MCF 10A (cell line): ENCODE results near the gene IL25. TPM values are rescaled to one million over a fixed set of nuclear protein-coding genes. Genes with fewer than 3 reads are reported as not detected.

Experiments
- BruUV-seq: library from RNA; stranded (reverse); fragments of 400-500 nt; replicated peaks from 2 replicates; lab custom pipeline; 2021; lab: Mats Ljungman, UMichigan
- CTCF ChIA-PET: fragments of 300-600 bp; sonication (Branson Sonifier 250); formaldehyde crosslinking; extraction: SDS; loops from one replicate; lab custom pipeline; 2021; ENCODE audit warnings: antibody characterized with exemption, inconsistent platforms; lab: Yijun Ruan, JAX
- POLR2A ChIA-PET: fragments of 300-600, 350-650 bp; sonication (Branson Sonifier 250); formaldehyde crosslinking; extraction: SDS; loops from one replicate; lab custom pipeline; 2020; ENCODE audit warnings: antibody characterized with exemption, inconsistent platforms; lab: Yijun Ruan, JAX
- DNase-seq: peaks from one replicate; pipeline ENCODE4 v3.0.0-alpha.2; 2018; ENCODE audit not compliant: unreplicated experiment
- H3K27ac Mint-ChIP-seq: one replicate; pipeline ENCODE4 v1.8.0; 2022; ENCODE audit warnings: mild to moderate bottlenecking, low read depth, mixed read lengths; ENCODE audit not compliant: unreplicated experiment
- H3K27me3 Mint-ChIP-seq: one replicate; pipeline ENCODE4 v1.8.0; 2022; ENCODE audit warnings: mixed read lengths; ENCODE audit not compliant: insufficient read depth, unreplicated experiment
- H3K36me3 Mint-ChIP-seq: one replicate; pipeline ENCODE4 v1.8.0; 2022; ENCODE audit warnings: mild to moderate bottlenecking, moderate library complexity, mixed read lengths; ENCODE audit not compliant: insufficient read depth, unreplicated experiment
- H3K4me1 Mint-ChIP-seq: one replicate; pipeline ENCODE4 v1.8.0; 2022; ENCODE audit warnings: mixed read lengths; ENCODE audit not compliant: insufficient read depth, unreplicated experiment
- H3K4me3 Mint-ChIP-seq: one replicate; pipeline ENCODE4 v1.8.0; 2022; ENCODE audit warnings: mild to moderate bottlenecking, moderate library complexity, mixed read lengths; ENCODE audit not compliant: unreplicated experiment
- H3K9me3 Mint-ChIP-seq: one replicate; pipeline ENCODE4 v1.8.0; 2022; ENCODE audit warnings: mixed read lengths; ENCODE audit not compliant: unreplicated experiment
- CTCF ChIP-seq: fragments of 200-600 bp; IDR thresholded peaks from one replicate; pipeline ENCODE4 v1.8.0; 2022; ENCODE audit warnings: antibody characterized with exemption, mild to moderate bottlenecking; ENCODE audit not compliant: unreplicated experiment
- intact Hi-C: fragments of 100-400 bp; cut with micrococcal nuclease; formaldehyde crosslinking; loops from 2 replicates; pipeline ENCODE4 v1.14.1; 2022
- total RNA-seq: library from RNA; stranded (reverse); gene quantifications from 2 replicates; pipeline ENCODE4 v1.2.3, GENCODE V29; 2022

The IL25 gene
- total RNA-seq, 1 experiment from 2014 or later, result not detected

GRCh38 chr14:23353433-23353780, 19.2 kb upstream of the IL25 start:
- no peak overlapping the region for H3K4me3 Mint-ChIP-seq

GRCh38 chr14:23354990-23355389, 17.6 kb upstream of the IL25 start:
- H3K27me3 Mint-ChIP-seq, result peaks cover 59% of the 10 kb centered on the region
- no peak for DNase-seq
- H3K4me1 Mint-ChIP-seq, result no peaks in the 10 kb centered on the region
- ChIA-PET CTCF (no interaction called here), POLR2A (interaction anchor here (0.7 kb wide), 1 partner anchor 230 kb away, joined by 3 read pairs; no protein-coding TSS in a partner anchor)
- H3K36me3 Mint-ChIP-seq, result no peaks in the 10 kb centered on the region
- BruUV-seq, result no TSS peak
- intact Hi-C loops, result no loop called here
- TF ChIP-seq CTCF, result no peak
- peaks cover 7% of the 10 kb centered on the region for H3K9me3 Mint-ChIP-seq
- no peak overlapping the region for H3K4me3 Mint-ChIP-seq
- H3K27ac Mint-ChIP-seq, result no peak overlapping the region

More at GRCh38 chr14:23353433-23353780, 19.2 kb upstream of the IL25 start:
- no TSS peak for BruUV-seq
- TF ChIP-seq CTCF, result no peak
- DNase-seq, result no peak
- intact Hi-C loops, result no loop called here
- ChIA-PET POLR2A (no interaction called here), CTCF (interaction anchor here (0.7 to 1.0 kb wide), 3 partner anchors 27 to 277 kb away, joined by 3 to 5 read pairs (median 3); no protein-coding TSS in a partner anchor)
- H3K27ac Mint-ChIP-seq, result no peak overlapping the region
- H3K36me3 Mint-ChIP-seq, result no peaks in the 10 kb centered on the region
- peaks cover 71% of the 10 kb centered on the region for H3K27me3 Mint-ChIP-seq
- H3K9me3 Mint-ChIP-seq, result peaks cover 7% of the 10 kb centered on the region
- no peaks in the 10 kb centered on the region for H3K4me1 Mint-ChIP-seq

- CTCF ChIA-PET, result no interaction called here
- no peak overlapping the region for H3K27ac Mint-ChIP-seq
- DNase-seq, result no peak
- peaks cover 55% of the 10 kb centered on the region for H3K27me3 Mint-ChIP-seq
- POLR2A ChIA-PET, result no interaction called here
- H3K36me3 Mint-ChIP-seq, result no peaks in the 10 kb centered on the region
- no TSS peak for BruUV-seq
- no peak overlapping the region for H3K4me3 Mint-ChIP-seq
- peaks cover under 1% of the 10 kb centered on the region for H3K9me3 Mint-ChIP-seq
- no peak for TF ChIP-seq CTCF
- intact Hi-C loops, result no loop called here
- H3K4me1 Mint-ChIP-seq, result no peaks in the 10 kb centered on the region
Measured at GRCh38 chr14:23355871-23356435, 16.7 kb upstream of the IL25 start.

GRCh38 chr14:23356662-23357061, 15.9 kb upstream of the IL25 start:
- intact Hi-C loops, result no loop called here
- DNase-seq, result no peak
- Mint-ChIP-seq H3K4me3 (no peak overlapping the region), H3K36me3 (no peaks in the 10 kb centered on the region), H3K27ac (no peak overlapping the region), H3K4me1 (no peaks in the 10 kb centered on the region), H3K9me3 (no peaks in the 10 kb centered on the region), H3K27me3 (peaks cover 49% of the 10 kb centered on the region)
- CTCF ChIA-PET, result no interaction called here
- POLR2A ChIA-PET, result no interaction called here
- BruUV-seq, result no TSS peak
- TF ChIP-seq CTCF, result no peak
